HG03575 (cell line): Measurements from ENCODE around the gene COL23A1.

Experiments used
- ATAC-seq: cut with Tn5 transposase; IDR thresholded peaks from one replicate; pipeline ENCODE4 v1.9.1; 2021; ENCODE audit not compliant: unreplicated experiment, insufficient number of reproducible peaks, low FRiP score; ENCODE audit errors: extremely low read depth

COL23A1 gene

GRCh38 chr5:178563621-178564020 lies 26.6 kb downstream of the COL23A1 start:
- no peak for ATAC-seq

- no peak for ATAC-seq
Observed at GRCh38 chr5:178561746-178562264, 28.4 kb downstream of the COL23A1 start.

- no peak for ATAC-seq
Observed at GRCh38 chr5:178560911-178561310, 29.3 kb downstream of the COL23A1 start.

GRCh38 chr5:178557416-178557815 lies 32.8 kb downstream of the COL23A1 start:
- no peak for ATAC-seq

GRCh38 chr5:178555771-178556211 lies 34.4 kb downstream of the COL23A1 start:
- no peak for ATAC-seq

GRCh38 chr5:178555005-178555404 lies 35.2 kb downstream of the COL23A1 start:
- no peak for ATAC-seq

- ATAC-seq = no peak
Observed at GRCh38 chr5:178554311-178554710, 35.9 kb downstream of the COL23A1 start.

GRCh38 chr5:178553517-178553916 lies 36.7 kb downstream of the COL23A1 start:
- ATAC-seq = no peak

GRCh38 chr5:178551468-178551867 lies 38.7 kb downstream of the COL23A1 start:
- ATAC-seq = no peak

- no peak for ATAC-seq
Observed at GRCh38 chr5:178551059-178551458, 39.1 kb downstream of the COL23A1 start.

- no peak for ATAC-seq
Observed at GRCh38 chr5:178548746-178549145, 41.4 kb downstream of the COL23A1 start.

GRCh38 chr5:178547753-178548415 lies 42.3 kb downstream of the COL23A1 start:
- ATAC-seq = no peak

GRCh38 chr5:178547052-178547666 lies 43.0 kb downstream of the COL23A1 start:
- no peak for ATAC-seq

- no peak for ATAC-seq
Observed at GRCh38 chr5:178546675-178547033, 43.5 kb downstream of the COL23A1 start.

- no peak for ATAC-seq
Observed at GRCh38 chr5:178545941-178546674, 44.1 kb downstream of the COL23A1 start.

- ATAC-seq = no peak
Observed at GRCh38 chr5:178545176-178545575, 45.0 kb downstream of the COL23A1 start.

- no peak for ATAC-seq
Observed at GRCh38 chr5:178544166-178544834, 45.9 kb downstream of the COL23A1 start.

GRCh38 chr5:178542455-178542854 lies 47.7 kb downstream of the COL23A1 start:
- no peak for ATAC-seq

- ATAC-seq = no peak
Observed at GRCh38 chr5:178540526-178540925, 49.7 kb downstream of the COL23A1 start.
